HG03342 (cell line): ENCODE results near the gene SLC25A45.

Experiments used
- ATAC-seq: cut with Tn5 transposase; IDR thresholded peaks from one replicate; pipeline ENCODE4 v1.9.1; 2021; ENCODE audit warnings: mild to moderate bottlenecking, moderate library complexity; ENCODE audit not compliant: unreplicated experiment

Gene SLC25A45

GRCh38 chr11:65404638-65405339 lies 22.3 kb upstream of the SLC25A45 start:
- ATAC-seq = no peak

- no peak for ATAC-seq
These were observed 21.8 kb upstream of the SLC25A45 start for GRCh38 chr11:65404210-65404609.

GRCh38 chr11:65403607-65404121 lies 21.2 kb upstream of the SLC25A45 start:
- no peak for ATAC-seq

GRCh38 chr11:65402790-65403189 lies 20.3 kb upstream of the SLC25A45 start:
- ATAC-seq = no peak

- ATAC-seq = no peak
These were observed 19.4 kb upstream of the SLC25A45 start for GRCh38 chr11:65401803-65402248.

- ATAC-seq = no peak
These were observed 18.8 kb upstream of the SLC25A45 start for GRCh38 chr11:65401073-65401802.

- no peak for ATAC-seq
These were observed 18.0 kb upstream of the SLC25A45 start for GRCh38 chr11:65400307-65401072.

GRCh38 chr11:65399845-65400244 lies 17.4 kb upstream of the SLC25A45 start:
- no peak for ATAC-seq

- no peak for ATAC-seq
These were observed 16.8 kb upstream of the SLC25A45 start for GRCh38 chr11:65399249-65399648.

GRCh38 chr11:65398362-65398910 lies 16.0 kb upstream of the SLC25A45 start:
- ATAC-seq = no peak

GRCh38 chr11:65396769-65397745 lies 14.6 kb upstream of the SLC25A45 start:
- no peak for ATAC-seq

- no peak for ATAC-seq
These were observed 13.6 kb upstream of the SLC25A45 start for GRCh38 chr11:65395961-65396530.

GRCh38 chr11:65394125-65394536 lies 11.7 kb upstream of the SLC25A45 start:
- no peak for ATAC-seq

GRCh38 chr11:65393513-65394079 lies 11.2 kb upstream of the SLC25A45 start:
- ATAC-seq = no peak

GRCh38 chr11:65392899-65393298 lies 10.5 kb upstream of the SLC25A45 start:
- ATAC-seq = no peak

- no peak for ATAC-seq
These were observed 9.9 kb upstream of the SLC25A45 start for GRCh38 chr11:65392186-65392829.

GRCh38 chr11:65390996-65391395 lies 8.6 kb upstream of the SLC25A45 start:
- ATAC-seq = no peak

- ATAC-seq = no peak
These were observed 7.9 kb upstream of the SLC25A45 start for GRCh38 chr11:65390099-65390941.
